Measurements from ENCODE around the gene PCSK5.
"Not testable (repeated sequence)": the region's sequence is repeated elsewhere in the genome, so short reads cannot be mapped to it uniquely, and the experiment has no call there.

PCSK5 gene

DNA sequence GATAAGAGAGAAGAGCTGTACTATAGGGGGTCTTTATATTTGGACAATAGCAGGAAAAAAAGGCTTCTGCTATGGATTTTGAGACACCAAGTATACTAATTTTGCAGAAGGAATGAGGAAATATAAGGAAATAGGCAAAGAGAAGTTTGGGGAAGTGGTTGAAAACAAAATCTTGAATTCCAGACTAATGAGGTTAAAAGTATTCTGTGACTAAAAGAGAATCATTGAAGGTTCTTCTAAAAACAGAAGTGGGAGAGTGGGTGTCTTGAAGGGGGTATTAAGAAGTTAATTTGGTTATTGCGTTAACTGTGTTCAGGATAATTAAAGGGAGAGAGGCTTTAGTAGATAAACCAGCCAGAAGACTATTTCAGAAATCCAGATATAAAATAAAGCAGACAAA lies 355.0 kb downstream of the PCSK5 start:
- no peak for DNase-seq (ENCODE audit: low read depth in 2 of 2)

DNA sequence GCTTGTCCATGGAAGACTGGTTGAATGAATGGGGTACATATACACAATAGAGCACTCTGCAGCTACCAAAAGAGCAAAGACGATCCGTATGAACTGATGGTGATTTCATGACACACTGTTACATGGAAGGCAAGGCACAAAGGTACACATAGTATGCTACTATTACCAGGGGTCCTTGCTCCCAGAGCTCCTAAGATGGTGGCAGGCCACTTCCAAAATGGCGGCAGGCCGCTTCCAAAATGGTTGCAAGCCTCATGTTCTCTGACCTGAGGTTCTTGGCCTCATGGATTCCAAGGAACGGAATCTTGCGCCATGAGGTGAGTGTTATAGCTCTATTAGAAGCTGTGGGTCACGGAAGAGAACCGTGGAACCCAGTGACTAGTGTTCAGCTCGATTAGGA lies 356.2 kb downstream of the PCSK5 start:
- no peak for DNase-seq (ENCODE audit: low read depth in 2 of 2)

DNA sequence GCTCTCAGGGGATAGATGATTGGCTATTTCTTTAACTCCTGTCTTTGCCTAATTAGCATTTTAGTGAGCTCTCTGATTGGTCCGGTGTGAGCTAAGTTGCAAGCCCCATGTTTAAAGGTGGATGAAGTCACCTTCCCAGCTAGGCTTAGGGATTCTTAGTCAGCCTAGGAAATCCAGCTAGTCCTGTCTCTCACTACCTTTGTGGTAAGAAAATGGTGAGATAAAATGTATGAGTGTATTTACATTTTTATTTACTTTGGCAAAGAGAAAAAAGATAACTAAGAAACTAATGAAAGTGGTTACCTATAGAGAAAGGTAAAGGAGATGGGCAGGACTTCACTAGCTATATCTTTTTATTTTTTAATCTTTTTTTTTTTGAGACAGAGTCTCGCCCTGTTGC lies 357.0 kb downstream of the PCSK5 start:
- no peak for DNase-seq (ENCODE audit: low read depth in 2 of 2)

DNA sequence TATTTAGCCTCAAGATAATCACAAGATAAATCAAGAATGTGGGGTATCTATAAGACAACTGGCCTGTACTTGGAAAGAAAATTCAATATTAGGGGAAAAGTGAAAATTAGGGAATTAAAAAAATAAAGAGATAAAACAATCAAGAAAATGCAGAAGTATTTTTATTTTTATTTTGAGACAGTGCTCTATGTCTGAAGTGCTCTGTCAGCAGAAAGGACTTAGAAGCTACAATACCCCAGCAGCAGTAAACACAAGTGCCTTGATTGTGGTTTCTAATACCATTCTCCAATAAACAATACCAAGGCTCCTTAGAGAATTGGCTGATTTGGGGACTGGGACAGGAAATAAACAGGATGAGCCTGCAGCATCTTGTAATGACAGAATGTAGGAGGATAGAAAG lies 358.8 kb downstream of the PCSK5 start:
- no peak for DNase-seq (ENCODE audit: low read depth in 2 of 2)

DNA sequence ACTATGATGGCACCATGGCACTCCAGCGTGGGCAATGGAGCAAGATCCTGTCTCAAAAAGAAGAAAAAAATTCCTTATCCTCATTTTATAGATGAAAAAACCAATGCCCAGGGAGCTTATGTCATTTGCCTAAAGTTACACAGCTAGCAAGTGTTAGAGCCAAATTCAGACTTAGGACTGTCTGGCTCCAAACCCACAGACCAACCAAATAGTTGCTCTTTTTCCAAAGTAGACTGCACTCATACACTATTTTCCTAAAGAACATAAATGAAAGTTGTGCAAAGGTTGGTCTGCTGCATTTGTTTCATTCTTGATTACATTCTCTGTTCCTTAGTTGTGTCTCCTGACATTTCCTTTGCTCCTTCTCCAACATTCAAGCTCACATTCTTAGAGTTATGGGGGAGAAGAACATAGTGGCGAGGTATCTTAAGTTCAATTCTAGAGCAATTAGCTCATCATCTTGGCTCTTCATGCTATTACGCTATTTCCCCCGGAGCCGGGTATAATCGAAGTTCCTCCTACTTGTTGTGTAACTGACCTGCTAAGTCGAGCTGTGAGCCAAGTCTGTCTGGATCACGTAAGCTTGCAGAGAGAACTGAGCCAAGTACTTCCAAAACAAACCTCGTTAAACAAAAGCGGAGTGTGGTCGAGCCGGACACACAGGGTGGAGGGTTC lies 365.4 kb downstream of the PCSK5 start:
- peak; percentile 64 to 76 for DNase-seq (ENCODE audit: low read depth in 2 of 2)

DNA sequence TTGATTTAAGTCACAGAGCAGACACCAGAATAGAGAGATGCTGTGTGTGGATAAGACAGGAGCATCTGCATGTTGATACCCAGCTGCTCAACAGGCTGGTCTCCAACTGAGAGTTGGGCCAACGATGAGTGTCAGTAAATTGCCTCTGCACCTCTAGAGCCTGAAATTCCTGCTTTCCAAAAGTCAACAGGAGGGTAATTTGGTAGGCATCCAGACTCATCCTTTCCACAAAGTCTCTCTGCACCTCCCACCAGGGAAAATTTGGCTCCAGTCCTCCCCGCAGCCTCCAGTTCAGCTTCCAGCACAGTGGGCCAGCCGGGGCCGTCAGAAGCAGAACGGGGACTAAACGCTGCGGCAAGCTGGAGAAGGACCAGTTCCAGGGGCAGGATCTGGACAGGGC lies 366.8 kb downstream of the PCSK5 start:
- DNase-seq (ENCODE audit: low read depth in 2 of 2) = no peak

DNA sequence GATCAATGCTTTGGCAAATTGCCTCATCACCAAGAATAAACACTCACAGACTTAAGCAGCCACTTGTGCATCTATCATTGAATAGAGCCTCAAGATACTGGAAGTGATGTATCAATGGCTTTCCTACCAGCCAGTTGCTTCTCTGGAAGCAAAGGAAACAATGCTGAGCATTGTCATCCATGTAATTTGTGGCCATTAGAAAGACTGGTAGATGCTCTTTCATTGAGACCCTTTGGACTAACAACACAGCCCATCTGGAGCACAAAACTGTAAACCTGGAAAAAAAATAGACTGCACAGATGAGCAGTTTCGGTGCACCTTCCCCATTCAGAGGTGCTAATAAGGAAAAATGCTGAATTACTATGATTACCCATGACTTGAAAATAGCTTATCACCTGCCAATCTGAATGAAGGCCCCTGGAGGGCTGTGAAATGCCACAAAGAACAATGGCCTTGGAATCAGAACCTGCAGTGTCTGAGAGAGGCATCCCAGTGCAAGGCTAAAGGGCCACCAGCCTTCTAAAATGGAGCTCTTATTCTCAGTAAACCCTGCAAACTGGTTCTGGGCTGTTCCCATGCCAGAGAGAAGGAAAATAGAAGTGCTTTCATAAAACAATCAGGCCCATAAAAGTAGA lies 376.3 kb downstream of the PCSK5 start:
- no peak for DNase-seq (ENCODE audit: low read depth in 2 of 2)

DNA sequence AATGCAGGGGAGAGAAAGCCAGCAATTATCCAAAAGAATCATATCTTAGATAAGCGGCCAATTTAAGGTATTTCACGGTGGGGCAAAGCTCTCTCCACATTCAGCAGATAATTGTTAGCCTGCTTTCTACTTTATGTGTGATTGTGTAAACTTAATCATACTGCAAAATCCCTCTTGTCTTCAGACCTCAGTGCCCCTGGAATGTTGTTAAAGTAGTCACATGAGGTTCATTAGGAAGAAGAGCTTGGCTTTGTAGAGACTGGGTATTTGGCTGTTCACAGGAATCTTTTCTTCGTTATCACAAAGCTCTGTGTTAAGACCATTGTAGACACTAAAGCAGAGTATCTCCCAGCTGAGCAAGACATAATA lies 376.8 kb downstream of the PCSK5 start:
- DNase-seq (ENCODE audit: low read depth in 2 of 2) = no peak

DNA sequence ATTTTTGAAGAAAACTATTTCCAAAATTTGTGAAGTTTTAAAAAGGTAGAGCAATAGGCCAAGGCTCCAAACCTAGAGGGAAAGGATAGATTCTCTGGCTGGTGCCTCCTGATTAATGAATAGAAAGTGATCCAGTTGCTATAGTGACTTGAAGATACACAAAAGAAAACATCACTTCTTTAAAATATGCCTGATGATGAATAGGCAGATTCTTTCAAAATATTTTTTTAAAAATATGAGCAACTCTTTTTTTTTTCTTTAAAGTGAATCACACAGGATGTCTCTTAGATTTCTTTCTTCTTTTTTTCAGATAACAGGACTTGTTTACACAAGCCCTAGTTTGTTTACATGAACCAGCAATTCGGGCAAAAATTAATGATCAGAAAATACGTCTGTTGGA lies 379.3 kb downstream of the PCSK5 start:
- no peak for DNase-seq (ENCODE audit: low read depth in 2 of 2)

DNA sequence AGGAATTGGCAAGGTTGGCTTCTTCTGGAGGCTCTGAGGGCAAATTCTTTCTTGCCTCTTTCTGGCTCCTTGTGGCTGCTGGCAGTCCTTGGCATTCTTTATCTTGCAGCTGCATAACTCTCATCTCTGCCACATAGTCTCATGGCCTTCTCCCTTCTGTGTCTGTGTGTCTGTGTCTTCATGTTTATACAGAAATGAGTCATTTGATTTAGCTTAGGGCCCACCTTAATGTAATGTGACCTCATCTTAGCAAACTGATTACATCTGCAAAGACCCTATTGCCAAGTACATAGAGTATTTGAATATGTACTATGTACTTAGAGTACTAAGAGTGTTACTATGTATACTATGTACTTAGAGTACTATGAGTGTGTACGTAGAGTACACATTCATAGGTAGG lies 381.3 kb downstream of the PCSK5 start:
- DNase-seq (ENCODE audit: low read depth in 2 of 2) = no peak

DNA sequence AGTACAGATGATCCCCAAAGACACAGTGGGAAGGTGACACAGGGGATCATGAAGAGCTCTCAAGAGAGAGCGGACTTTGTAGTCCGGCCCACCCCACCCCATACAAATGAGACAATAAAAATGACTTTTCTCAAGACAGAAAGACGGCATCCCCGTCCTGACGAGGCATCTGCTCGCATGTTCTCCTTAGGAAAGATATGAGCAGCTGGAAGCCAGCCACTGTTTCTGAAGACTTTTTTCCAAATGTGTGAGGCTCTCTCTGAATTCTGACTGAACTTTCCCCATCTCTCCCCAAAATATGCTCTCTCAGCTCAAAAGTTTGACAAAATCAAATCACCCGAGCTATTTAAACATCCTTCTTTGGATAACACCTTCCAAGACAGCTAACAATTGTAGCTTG lies 398.6 kb downstream of the PCSK5 start:
- DNase-seq (ENCODE audit: low read depth in 2 of 2) = no peak

DNA sequence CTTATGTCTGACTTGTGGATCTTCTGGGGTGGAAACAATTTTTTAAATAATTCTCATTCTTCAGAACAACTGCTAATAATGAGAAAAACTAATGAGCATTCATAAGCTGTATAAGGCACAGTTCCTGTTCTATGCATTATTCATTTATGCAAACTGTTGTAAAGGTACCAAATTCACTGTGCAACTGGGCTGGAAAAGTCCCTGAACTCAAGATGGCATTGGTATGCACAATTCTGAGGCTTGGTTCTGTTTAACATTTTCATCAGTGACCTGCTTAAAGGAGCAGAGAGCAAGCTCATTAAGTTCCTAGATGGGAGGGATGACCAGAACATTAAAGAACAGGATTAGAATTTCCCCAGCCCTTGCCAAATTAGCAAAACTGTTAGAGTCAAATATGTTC lies 399.2 kb downstream of the PCSK5 start:
- DNase-seq (ENCODE audit: low read depth in 2 of 2) = no peak

DNA sequence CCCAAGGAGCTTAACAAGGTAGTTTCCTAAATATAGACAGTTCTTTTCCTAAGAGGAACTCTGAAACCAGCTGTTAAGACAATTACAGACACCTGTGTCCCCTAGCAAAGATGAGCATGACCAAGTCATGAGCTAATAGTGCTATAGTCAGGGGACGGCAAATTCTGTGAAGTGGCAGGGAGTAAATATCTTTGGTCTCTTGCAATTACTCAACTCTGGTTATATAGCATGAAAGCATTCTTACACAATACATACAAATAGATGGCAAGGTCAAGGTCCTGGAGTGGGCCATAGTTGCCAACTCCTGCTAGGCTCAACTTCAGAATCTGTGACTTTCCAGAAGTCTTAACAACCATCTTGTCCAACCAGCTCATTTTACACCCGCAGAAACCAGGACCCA lies 400.1 kb downstream of the PCSK5 start:
- DNase-seq (ENCODE audit: low read depth in 2 of 2) = no peak

DNA sequence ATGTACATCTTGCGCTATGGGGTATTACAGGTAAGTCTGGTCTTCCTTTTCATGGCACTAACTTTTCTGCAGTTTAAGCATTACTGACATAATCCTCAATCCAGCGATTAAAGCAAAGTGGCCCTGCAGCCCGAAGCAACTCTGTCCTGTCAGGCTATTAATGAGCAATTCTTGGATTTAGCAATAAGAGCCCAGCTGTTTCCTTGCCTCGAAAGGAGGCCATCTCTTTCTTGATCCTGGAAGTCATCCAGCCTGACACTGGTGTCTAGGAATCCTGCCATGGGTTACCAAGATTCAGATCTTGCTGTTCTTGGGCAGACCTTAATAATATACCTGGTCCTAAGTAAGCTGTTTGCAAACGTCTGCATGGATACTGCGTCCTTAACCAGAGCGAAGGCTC lies 401.8 kb downstream of the PCSK5 start:
- no peak for DNase-seq (ENCODE audit: low read depth in 2 of 2)

DNA sequence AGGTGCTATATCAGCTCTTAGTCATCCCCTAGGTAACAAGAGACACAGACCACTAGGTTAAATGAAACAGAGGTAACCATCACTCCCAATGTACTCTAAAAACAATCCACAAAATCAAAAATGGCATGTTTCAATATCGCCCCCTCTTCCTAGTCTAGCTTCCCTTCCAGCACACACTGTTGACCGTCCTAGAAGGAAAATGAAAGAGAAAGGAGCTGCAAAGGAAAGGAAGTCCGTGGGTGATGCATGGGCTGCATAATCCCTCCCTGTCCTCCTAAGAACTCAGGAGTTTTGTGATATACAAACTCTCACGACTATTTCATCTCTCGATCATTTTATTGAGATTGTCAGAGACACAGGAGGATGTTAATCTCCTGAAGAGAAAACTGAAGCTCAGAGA lies 402.2 kb downstream of the PCSK5 start:
- DNase-seq (ENCODE audit: low read depth in 2 of 2) = no peak

DNA sequence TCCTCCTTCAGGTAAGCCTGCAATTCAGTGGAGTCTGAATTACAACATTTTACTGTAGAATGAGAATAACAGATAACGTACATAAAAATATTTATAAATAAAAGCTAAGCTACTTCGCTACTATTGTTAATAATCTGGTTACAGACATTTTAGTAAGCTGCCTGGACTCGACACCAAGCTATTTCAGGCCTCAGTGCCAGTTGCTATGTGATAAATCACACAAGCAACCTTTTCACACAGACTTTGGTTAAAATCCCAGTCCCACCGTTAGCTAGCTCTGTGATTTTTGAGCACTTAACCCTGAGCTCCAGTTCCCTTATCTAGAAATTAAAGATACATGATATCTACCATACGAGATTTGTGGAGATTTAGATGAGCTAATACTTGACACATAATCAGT lies 403.8 kb downstream of the PCSK5 start:
- DNase-seq (ENCODE audit: low read depth in 2 of 2) = no peak

DNA sequence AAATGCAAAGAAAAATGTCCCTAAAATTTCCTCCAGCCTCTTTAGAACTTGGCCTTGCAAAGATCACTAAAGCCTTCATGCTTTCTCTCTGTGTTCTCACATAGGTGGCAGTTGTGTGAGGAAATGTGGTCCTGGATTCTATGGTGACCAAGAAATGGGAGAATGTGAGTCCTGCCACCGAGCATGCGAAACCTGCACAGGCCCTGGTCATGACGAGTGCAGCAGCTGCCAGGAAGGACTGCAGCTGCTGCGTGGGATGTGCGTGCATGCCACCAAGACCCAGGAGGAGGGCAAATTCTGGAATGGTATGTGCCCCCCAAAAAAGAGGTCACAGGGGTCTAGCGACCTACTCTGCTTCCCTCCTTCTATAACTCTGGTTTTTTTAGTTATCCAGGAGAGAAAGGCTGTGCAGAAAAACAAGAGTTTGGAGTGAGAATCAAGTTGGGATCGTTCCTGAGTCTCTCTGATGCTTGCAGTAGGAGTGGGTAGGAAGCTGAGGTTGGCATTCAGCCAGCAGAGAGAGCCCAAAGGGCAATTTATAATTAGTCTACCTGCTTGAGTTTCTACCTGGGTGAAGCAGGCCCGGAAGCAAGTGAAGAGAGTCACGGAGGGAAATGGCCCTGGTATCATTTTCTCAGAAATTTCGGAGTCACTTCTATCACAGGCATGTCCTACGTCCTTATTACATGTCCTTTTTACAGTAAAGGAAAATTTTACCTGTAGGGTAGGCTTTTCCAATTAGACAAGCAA lies 406.3 kb downstream of the PCSK5 start:
- no peak for DNase-seq (ENCODE audit: low read depth in 2 of 2)

DNA sequence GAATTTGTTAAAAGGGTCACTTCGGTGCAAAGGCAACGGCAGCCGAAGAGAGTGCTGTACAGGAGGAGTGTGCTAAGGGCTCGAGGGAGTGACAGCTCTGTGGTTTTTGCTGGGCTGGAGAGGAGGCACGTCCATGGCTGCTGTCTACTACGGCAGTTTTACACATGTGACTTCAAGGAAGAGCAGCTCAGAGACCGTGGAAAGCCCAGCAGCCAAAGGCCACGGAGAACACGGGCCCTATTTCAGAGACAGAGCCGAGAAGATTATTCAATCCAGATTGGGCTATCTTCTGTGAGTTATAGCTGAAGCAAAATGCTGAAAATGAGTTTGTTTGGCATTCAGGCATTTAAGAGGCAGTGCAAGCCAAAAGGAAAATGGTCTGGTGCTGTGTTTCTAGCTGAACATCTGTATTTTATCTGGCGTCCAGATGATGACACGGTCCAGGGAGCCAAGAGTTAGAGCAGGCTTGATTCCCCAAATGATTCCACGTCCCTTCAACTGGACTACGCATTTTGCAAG lies 407.3 kb downstream of the PCSK5 start:
- DNase-seq (ENCODE audit: low read depth in 2 of 2) = peak; percentile 34 to 42

DNA sequence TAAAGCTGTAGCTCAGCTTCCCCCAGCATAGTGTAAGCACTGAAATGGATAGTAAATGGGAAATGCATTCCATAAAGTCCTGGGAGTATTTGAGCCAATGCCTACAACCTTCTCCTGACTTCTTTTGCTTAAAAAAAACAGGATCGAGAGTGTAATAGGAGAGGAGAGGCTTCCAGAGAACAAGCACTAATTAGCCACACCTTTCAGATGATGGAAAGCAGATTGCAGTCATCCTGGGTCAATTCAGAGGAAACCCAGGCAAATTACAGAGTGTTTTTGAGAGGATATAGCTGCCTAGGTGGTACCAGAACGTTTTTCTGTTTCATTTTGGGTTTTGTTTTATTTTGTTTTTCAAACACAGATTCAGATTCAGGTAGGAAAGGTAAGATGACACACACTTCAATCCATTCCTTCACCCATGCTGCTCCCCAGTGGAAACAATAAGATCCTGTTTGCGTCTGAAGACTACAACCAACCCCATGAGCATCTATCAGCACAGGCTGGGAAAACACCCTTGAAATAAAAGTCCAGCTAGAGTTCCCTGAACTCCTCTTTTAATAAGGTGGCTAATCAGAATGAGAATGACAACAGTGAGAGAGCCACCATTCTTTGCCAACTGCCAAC lies 408.2 kb downstream of the PCSK5 start:
- no peak for DNase-seq (ENCODE audit: low read depth in 2 of 2)

DNA sequence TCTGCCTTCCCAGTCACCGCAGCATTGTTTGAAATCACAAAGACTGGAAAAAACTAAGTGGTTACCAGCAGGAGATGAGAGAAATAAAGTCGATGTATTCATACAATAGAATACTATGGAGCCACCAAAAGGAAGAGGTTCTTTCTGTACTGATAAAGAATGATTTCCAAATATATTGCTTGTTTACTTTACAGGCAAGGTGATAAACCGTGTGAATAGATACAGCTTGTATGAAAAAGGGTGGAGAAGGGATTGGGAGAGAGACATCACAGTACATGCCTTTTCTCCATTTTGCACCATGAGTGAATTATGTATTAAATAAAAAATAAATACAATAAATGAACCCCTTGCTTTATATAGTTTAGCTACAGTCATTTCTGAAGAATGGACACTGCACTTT lies 412.1 kb downstream of the PCSK5 start:
- no peak for DNase-seq (ENCODE audit: low read depth in 2 of 2)

DNA sequence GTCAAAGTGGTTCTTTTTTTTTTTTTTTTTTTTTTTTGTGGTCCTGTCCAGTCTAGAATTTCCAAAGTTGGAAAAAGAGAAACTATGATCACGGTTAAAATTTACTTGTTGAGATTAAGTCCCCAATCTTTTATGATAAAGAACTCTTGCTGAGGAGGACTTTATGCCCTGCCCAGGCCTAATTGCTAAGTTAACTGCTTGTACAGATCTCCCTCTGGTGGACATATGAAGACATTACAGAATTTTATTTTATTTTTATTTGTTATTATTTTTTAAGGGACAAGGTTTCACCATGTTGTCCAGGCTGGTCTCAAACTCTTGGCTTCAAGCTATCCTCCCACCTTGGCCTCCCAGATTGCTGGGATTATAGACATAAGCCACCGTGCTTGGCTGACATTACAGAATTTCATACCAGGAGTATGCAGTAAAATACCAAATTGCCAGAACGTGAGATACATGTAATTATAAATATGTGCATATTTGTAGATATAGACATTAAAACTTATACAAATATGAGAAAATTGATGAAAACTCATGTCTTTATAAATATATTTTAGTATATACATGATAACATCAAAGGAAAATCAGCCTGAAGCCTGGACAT lies 412.6 kb downstream of the PCSK5 start:
- no peak for DNase-seq (ENCODE audit: low read depth in 2 of 2)

DNA sequence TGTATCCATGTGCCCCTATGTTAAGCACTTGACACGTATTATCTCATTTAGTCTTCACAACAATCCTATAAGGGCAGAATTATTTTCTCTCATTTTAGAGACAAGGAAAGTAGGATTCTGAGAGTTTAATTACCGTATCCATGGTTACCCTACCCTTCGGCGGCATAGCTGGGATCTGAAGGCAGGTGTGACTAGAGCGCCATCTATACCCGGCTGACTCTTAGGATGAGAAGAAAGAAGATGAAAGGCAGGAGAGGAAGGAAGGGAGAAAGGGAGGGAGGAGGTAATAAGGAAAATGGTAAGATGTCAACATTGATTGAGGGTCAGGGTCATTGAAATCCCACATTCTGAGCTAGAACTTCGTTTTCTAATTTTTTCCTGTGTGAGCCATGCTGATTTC lies 416.6 kb downstream of the PCSK5 start:
- DNase-seq (ENCODE audit: low read depth in 2 of 2) = not testable (repeated sequence)

Measured in fibroblast of skin of left biceps (primary cell).